BE2C (cell line): Measurements from ENCODE around the gene PRDM16.

Experiments used
- DNase-seq: peaks from one replicate; pipeline ENCODE4 v3.0.0-alpha.2; 2020
- H3K27me3 ChIP-seq: fragments of 250-450 bp; sonication (Bioruptor Pico); 2 replicates; pipeline ENCODE4 v1.5.1; 2020; ENCODE audit warnings: mild to moderate bottlenecking
- H3K36me3 ChIP-seq: fragments of 250-450 bp; sonication (Bioruptor Pico); 2 replicates; pipeline ENCODE4 v1.5.1; 2020; ENCODE audit warnings: mild to moderate bottlenecking
- H3K4me1 ChIP-seq: fragments of 250-450 bp; sonication (Bioruptor Pico); 2 replicates; pipeline ENCODE4 v1.5.1; 2020
- H3K4me3 ChIP-seq: 2 replicates; pipeline ENCODE4 v1.5.1; 2011; ENCODE audit warnings: low read depth, low read length
- H3K9me3 ChIP-seq: fragments of 250-450 bp; sonication (Bioruptor Pico); 2 replicates; pipeline ENCODE4 v1.5.1; 2020
- CTCF ChIP-seq: IDR thresholded peaks from 2 replicates; pipeline ENCODE4 v1.5.1; 2012; ENCODE audit warnings: mild to moderate bottlenecking, low read depth, low read length

The PRDM16 gene

GRCh38 chr1:3287656-3288160 lies 218.7 kb downstream of the PRDM16 start:
- H3K4me3 ChIP-seq = no peak overlapping the region
- peaks cover 17% of the 10 kb centered on the region for H3K27me3 ChIP-seq
- H3K36me3 ChIP-seq = no peaks in the 10 kb centered on the region
- H3K9me3 ChIP-seq = no peaks in the 10 kb centered on the region
- no peak for DNase-seq
- no peak for TF ChIP-seq CTCF
- no peaks in the 10 kb centered on the region for H3K4me1 ChIP-seq

- Histone ChIP-seq H3K9me3 (no peaks in the 10 kb centered on the region), H3K4me3 (no peak overlapping the region), H3K4me1 (no peaks in the 10 kb centered on the region), H3K27me3 (peaks cover 21% of the 10 kb centered on the region; the same call in 1 of the 2 replicates), H3K36me3 (no peaks in the 10 kb centered on the region)
- no peak for DNase-seq
- no peak for TF ChIP-seq CTCF
Measured at GRCh38 chr1:3289502-3289901, 220.5 kb downstream of the PRDM16 start.

GRCh38 chr1:3290438-3290837 lies 221.4 kb downstream of the PRDM16 start:
- H3K27me3 ChIP-seq = peaks cover 31% of the 10 kb centered on the region; the same call in 1 of the 2 replicates
- no peak for TF ChIP-seq CTCF

GRCh38 chr1:3290915-3291314 lies 221.9 kb downstream of the PRDM16 start:
- no peaks in the 10 kb centered on the region for H3K4me1 ChIP-seq
- H3K9me3 ChIP-seq = no peaks in the 10 kb centered on the region
- TF ChIP-seq CTCF = no peak
- peaks cover 31% of the 10 kb centered on the region; the same call in 1 of the 2 replicates for H3K27me3 ChIP-seq
- H3K4me3 ChIP-seq = no peak overlapping the region
- H3K36me3 ChIP-seq = no peaks in the 10 kb centered on the region
- DNase-seq = no peak

More at GRCh38 chr1:3290438-3290837, 221.4 kb downstream of the PRDM16 start:
- Histone ChIP-seq H3K36me3 (no peaks in the 10 kb centered on the region), H3K9me3 (no peaks in the 10 kb centered on the region), H3K4me1 (no peaks in the 10 kb centered on the region), H3K4me3 (no peak overlapping the region)
- no peak for DNase-seq

GRCh38 chr1:3292051-3292722 lies 223.2 kb downstream of the PRDM16 start:
- DNase-seq = no peak
- H3K9me3 ChIP-seq = no peaks in the 10 kb centered on the region
- TF ChIP-seq CTCF = no peak
- H3K27me3 ChIP-seq = peaks cover 37% of the 10 kb centered on the region
- H3K4me3 ChIP-seq = no peak overlapping the region
- no peaks in the 10 kb centered on the region for H3K4me1 ChIP-seq
- no peaks in the 10 kb centered on the region for H3K36me3 ChIP-seq

GRCh38 chr1:3292868-3293562 lies 224.0 kb downstream of the PRDM16 start:
- no peak for TF ChIP-seq CTCF
- Histone ChIP-seq H3K9me3 (no peaks in the 10 kb centered on the region), H3K36me3 (no peaks in the 10 kb centered on the region), H3K4me3 (no peak overlapping the region), H3K27me3 (peaks cover 44% of the 10 kb centered on the region), H3K4me1 (no peaks in the 10 kb centered on the region)
- DNase-seq = no peak
